Loucy (cell line): ENCODE measurements around the gene GALR2.

Experiments used
- H2AFZ ChIP-seq: fragments of 200-600 bp; sonication (generic); 2 replicates; pipeline ENCODE4 v1.6.0; 2016; ENCODE audit warnings: antibody characterized with exemption, mild to moderate bottlenecking, low read length, moderate library complexity
- H3F3A ChIP-seq: fragments of 200-600 bp; 2 replicates; pipeline ENCODE4 v1.6.0; 2016; ENCODE audit warnings: antibody characterized with exemption, low read depth, mild to moderate bottlenecking
- H3K27me3 ChIP-seq: fragments of 200-600 bp; sonication (generic); 2 replicates; pipeline ENCODE4 v1.6.1; 2014; ENCODE audit warnings: low read length, mild to moderate bottlenecking; ENCODE audit not compliant: insufficient read depth, poor library complexity, severe bottlenecking
- H3K36me3 ChIP-seq: fragments of 200-600 bp; sonication (generic); 2 replicates; pipeline ENCODE4 v1.6.1; 2016; ENCODE audit warnings: low read length; ENCODE audit not compliant: insufficient read depth
- H3K4me1 ChIP-seq: fragments of 200-600 bp; sonication (generic); 2 replicates; pipeline ENCODE4 v1.5.1; 2014; ENCODE audit warnings: low read length, mild to moderate bottlenecking; ENCODE audit not compliant: insufficient read depth, poor library complexity, severe bottlenecking
- H3K4me2 ChIP-seq: fragments of 200-600 bp; sonication (generic); 2 replicates; pipeline ENCODE4 v1.6.0; 2014; ENCODE audit warnings: antibody characterized with exemption, low read length, low read depth, mild to moderate bottlenecking; ENCODE audit not compliant: poor library complexity, severe bottlenecking
- H3K4me3 ChIP-seq: fragments of 200-600 bp; sonication (generic); 2 replicates; pipeline ENCODE4 v1.5.1; 2014; ENCODE audit warnings: low read length, mild to moderate bottlenecking, mixed read lengths; ENCODE audit not compliant: poor library complexity, severe bottlenecking
- H3K79me2 ChIP-seq: fragments of 200-600 bp; sonication (generic); 2 replicates; pipeline ENCODE4 v1.6.1; 2014; ENCODE audit warnings: low read length; ENCODE audit not compliant: insufficient read depth
- H3K9ac ChIP-seq: fragments of 200-600 bp; sonication (generic); 2 replicates; pipeline ENCODE4 v1.6.0; 2014; ENCODE audit warnings: mild to moderate bottlenecking, low read depth, low read length, moderate library complexity; ENCODE audit not compliant: poor library complexity, severe bottlenecking
- H3K9me2 ChIP-seq: fragments of 200-600 bp; sonication (generic); replicated peaks from 2 replicates; pipeline ENCODE4 v1.6.1; 2016; ENCODE audit warnings: low read depth, low read length, mixed read lengths
- H3K9me3 ChIP-seq: fragments of 200-600 bp; sonication (generic); 2 replicates; pipeline ENCODE4 v1.6.1; 2014; ENCODE audit warnings: mild to moderate bottlenecking, antibody characterized with exemption, low read length, low read depth; ENCODE audit not compliant: insufficient read depth
- H4K20me1 ChIP-seq: fragments of 200-600 bp; sonication (generic); 2 replicates; pipeline ENCODE4 v1.6.0; 2014; ENCODE audit warnings: antibody characterized with exemption, low read length, mild to moderate bottlenecking; ENCODE audit not compliant: insufficient read depth, poor library complexity, severe bottlenecking
- EZH2phosphoT487 ChIP-seq: fragments of 200-600 bp; IDR thresholded peaks from 2 replicates; pipeline ENCODE4 v1.6.1; 2018; ENCODE audit warnings: antibody characterized with exemption, mild to moderate bottlenecking, moderate library complexity, borderline replicate concordance
- TF ChIP-seq, protein P1 (sequence below): fragments of 200-600 bp; sonication (generic); conservative IDR thresholded peaks from 2 replicates; pipeline ENCODE4 v1.5.1; 2014; ENCODE audit warnings: mild to moderate bottlenecking, antibody characterized with exemption, low read length

GALR2 gene

DNA sequence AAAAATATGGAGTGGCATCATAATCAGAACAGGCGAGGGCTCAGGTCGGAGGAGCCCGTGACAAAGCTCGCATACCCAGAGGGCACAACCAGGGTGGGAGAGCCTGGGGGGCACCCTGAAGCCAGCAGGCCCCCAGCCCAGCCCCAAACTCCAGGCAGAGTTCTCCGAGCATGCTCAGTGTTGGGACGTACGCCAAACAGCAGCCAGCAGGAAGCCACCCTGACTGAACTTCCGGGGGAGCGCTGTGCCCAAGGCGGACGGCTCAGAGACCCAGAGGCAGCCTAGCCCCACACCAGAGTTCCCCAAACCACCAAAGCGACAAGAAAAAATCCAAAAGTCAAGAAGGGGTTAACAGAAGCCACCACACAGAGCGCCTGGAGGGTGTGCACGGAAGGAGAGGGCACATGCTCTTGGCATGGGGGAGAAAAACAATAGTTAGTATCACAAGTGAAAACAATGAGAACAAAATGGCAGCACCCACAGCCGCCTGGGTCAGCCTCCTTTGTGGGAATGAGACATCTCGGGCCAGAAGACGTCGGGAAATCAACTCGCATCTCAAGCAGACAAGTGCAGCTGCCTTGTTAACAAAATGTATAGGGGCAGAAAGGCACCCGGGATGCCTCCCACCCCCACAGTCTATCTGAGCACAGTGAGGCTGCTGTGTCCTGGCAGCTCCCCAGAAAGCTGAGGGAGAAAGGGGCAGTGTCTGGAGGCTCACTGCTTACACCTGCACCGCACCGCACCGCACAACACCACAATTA is 17.1 kb downstream of the GALR2 start:
- Histone ChIP-seq H2AFZ (no peak overlapping the region), H3F3A (no peaks in the 10 kb centered on the region), H3K9me3 (no peaks in the 10 kb centered on the region), H3K4me2 (no peak overlapping the region), H3K27me3 (no peaks in the 10 kb centered on the region), H3K4me3 (no peak overlapping the region), H4K20me1 (no peaks in the 10 kb centered on the region), H3K4me1 (no peaks in the 10 kb centered on the region), H3K79me2 (no peaks in the 10 kb centered on the region), H3K36me3 (peaks cover 59% of the 10 kb centered on the region; the same call in 1 of the 2 replicates), H3K9ac (no peak overlapping the region), H3K9me2 (no peaks in the 10 kb centered on the region)
- TF ChIP-seq EZH2phosphoT487: no peak
- TF ChIP-seq, protein P1, sequence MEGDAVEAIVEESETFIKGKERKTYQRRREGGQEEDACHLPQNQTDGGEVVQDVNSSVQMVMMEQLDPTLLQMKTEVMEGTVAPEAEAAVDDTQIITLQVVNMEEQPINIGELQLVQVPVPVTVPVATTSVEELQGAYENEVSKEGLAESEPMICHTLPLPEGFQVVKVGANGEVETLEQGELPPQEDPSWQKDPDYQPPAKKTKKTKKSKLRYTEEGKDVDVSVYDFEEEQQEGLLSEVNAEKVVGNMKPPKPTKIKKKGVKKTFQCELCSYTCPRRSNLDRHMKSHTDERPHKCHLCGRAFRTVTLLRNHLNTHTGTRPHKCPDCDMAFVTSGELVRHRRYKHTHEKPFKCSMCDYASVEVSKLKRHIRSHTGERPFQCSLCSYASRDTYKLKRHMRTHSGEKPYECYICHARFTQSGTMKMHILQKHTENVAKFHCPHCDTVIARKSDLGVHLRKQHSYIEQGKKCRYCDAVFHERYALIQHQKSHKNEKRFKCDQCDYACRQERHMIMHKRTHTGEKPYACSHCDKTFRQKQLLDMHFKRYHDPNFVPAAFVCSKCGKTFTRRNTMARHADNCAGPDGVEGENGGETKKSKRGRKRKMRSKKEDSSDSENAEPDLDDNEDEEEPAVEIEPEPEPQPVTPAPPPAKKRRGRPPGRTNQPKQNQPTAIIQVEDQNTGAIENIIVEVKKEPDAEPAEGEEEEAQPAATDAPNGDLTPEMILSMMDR: no peak

DNA sequence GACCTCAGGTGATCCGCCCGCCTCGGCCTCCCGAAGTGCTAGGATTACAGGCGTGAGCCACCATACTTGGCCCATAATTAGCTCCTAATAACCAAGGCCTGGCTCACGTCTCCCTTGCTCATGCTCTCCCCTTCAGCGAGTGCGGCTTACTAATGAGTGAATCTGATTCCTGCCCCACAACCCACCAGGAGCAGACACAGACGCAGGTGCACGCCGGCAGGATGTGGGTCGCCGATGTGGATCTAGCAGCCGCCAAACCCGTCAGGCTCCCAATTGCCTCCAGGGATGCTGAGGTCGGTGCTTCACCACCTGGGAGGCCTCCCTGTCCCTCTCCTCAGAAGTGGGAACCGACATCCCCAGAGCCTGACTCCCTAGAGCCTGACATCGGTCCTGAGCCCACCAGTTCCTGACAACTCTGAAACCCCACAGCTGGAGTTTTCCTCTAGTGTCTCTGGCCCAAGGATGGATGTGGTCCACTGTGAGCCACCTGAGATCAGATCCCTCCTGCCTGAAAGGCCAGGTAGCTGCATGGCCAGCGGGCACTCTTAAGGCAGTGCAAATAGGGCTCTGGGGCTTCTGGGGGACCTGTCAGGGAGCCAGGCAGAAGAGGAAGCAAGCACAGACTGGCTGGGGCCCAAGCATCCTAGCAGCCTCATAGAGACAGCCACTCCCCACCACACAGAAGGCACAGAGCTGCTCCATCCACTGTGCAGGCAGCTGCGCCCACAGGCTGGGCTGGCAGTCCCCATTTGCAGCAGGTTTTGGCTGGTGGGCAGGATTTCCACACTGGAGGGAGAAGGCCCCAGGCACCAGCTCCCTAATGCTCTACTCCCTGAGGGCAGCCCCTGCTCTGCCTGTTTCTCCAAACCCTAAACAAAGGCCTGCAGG is 18.2 kb downstream of the GALR2 start:
- Histone ChIP-seq H3K79me2 (no peaks in the 10 kb centered on the region), H3K4me1 (no peaks in the 10 kb centered on the region), H2AFZ (no peak overlapping the region), H3K9ac (no peak overlapping the region), H3K4me3 (no peak overlapping the region), H4K20me1 (no peaks in the 10 kb centered on the region), H3F3A (no peaks in the 10 kb centered on the region), H3K27me3 (no peaks in the 10 kb centered on the region), H3K9me3 (no peaks in the 10 kb centered on the region), H3K4me2 (no peak overlapping the region), H3K36me3 (peaks cover 59% of the 10 kb centered on the region; the same call in 1 of the 2 replicates), H3K9me2 (no peaks in the 10 kb centered on the region)
- no peak for TF ChIP-seq EZH2phosphoT487
- TF ChIP-seq, protein P1: no peak

DNA sequence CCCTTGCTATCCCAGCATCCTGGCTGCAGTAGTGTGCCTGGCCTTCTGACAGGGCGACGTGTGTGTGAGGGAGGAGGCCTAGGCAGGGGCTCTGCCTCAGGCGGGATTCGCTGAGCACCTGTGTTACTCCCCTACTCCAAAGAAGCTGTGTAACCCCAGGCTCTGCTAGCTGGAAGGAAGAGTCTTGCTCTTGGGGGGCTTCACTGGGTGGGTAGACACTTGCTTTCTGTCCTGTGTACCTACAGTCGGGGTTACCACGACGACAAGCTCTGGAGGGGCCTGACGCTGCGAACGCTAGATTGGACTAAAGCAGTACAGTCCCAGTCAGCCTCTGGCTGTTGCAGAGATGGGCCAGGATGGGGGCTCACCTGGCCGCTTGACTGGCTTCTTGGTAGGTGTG is 19.5 kb downstream of the GALR2 start:
- Histone ChIP-seq H3K27me3 (no peaks in the 10 kb centered on the region), H2AFZ (no peak overlapping the region), H3K9ac (no peak overlapping the region), H3K4me1 (no peaks in the 10 kb centered on the region), H3K4me2 (no peak overlapping the region), H3K9me2 (no peaks in the 10 kb centered on the region), H3K79me2 (no peaks in the 10 kb centered on the region), H3K36me3 (peaks cover 46% of the 10 kb centered on the region; the same call in 1 of the 2 replicates), H3F3A (no peaks in the 10 kb centered on the region), H3K9me3 (no peaks in the 10 kb centered on the region), H3K4me3 (no peak overlapping the region), H4K20me1 (no peaks in the 10 kb centered on the region)
- TF ChIP-seq, protein P1: no peak
- TF ChIP-seq EZH2phosphoT487: no peak
